Body of pancreas (tissue), 4 donors: ENCODE results near the gene TFIP11. TPM values are rescaled to one million over a fixed set of nuclear protein-coding genes. Genes with fewer than 3 reads are reported as not detected.
A peak's percentile ranks its signal among the peaks of the same experiment; 100 is the strongest.

Experiments used
- ATAC-seq: fragments of 150-250 bp; one replicate; pipeline ENCODE4 v1.9.1; 2016
- DNase-seq, 4 donors: peaks; one replicate each; pipeline ENCODE4 v3.0.0-alpha.2; 2019
- H3K27ac ChIP-seq, 4 donors: fragments of 200-600 bp; sonication (generic); 1 replicate in 3 of 4; 2 replicates in 1 of 4; pipeline versions ENCODE4 v1.5.1 to v1.6.1; 2016 to 2019; ENCODE audit warnings: mild to moderate bottlenecking in 1 of 4, mixed read lengths in 1 of 4, moderate library complexity in 1 of 4
- H3K27me3 ChIP-seq, 2 donors: fragments of 200-600 bp; sonication (generic); one replicate each; pipeline ENCODE4 v1.6.0; 2016; ENCODE audit warnings: mild to moderate bottlenecking in 1 of 2
- H3K36me3 ChIP-seq, 2 donors: fragments of 200-600 bp; sonication (generic); replicated peaks in 1 of 2; 2 replicates each; pipeline ENCODE4 v1.5.1; 2016; ENCODE audit warnings: low read depth in 2 of 2; ENCODE audit not compliant: insufficient read depth in 1 of 2
- H3K4me1 ChIP-seq: fragments of 200-600 bp; sonication (generic); one replicate; pipeline ENCODE4 v1.6.0; 2016
- H3K4me3 ChIP-seq, 2 donors: fragments of 200-600 bp; sonication (generic); 1 replicate in 1 of 2; 2 replicates in 1 of 2; pipeline ENCODE4 v1.5.1; 2016 to 2019
- H3K9me3 ChIP-seq, 3 donors: fragments of 200-600 bp; sonication (generic); 1 replicate in 2 of 3; 2 replicates in 1 of 3; pipeline ENCODE4 v1.5.1; 2016
- CTCF ChIP-seq, 7 experiments: fragments of 450-650 bp in 4 of 7; fragments of 200-600 bp in 3 of 7; sonication (generic) in 3 of 7; IDR thresholded peaks; one replicate each; pipeline ENCODE4 v1.5.1; 2016 to 2019; ENCODE audit warnings: antibody characterized with exemption in 7 of 7
- POLR2A ChIP-seq, 3 donors: fragments of 450-650 bp; IDR thresholded peaks; one replicate each; pipeline ENCODE4 v1.6.1; 2016; ENCODE audit warnings: antibody characterized with exemption in 3 of 3, mild to moderate bottlenecking in 2 of 3
- WGBS, 2 donors: methylation state at CpG; one replicate each; pipeline ENCODE4 v1.1.5; 2017; 5-methylcytosine and 5-hydroxymethylcytosine counted together
- intact Hi-C: fragments of 100-400 bp; cut with DNase I; formaldehyde crosslinking; loops from one replicate; pipeline ENCODE4 v1.15.1; 2023
- total RNA-seq, 2 donors: library from RNA; depleted of rRNA; stranded (reverse); fragments of >200 nt; gene quantifications; one replicate each; pipeline ENCODE4 v1.1.0, GENCODE V29; 2016

Gene TFIP11
- total RNA-seq, 2 donors from 2014 or later, result 26.2 to 32.3 TPM

DNA sequence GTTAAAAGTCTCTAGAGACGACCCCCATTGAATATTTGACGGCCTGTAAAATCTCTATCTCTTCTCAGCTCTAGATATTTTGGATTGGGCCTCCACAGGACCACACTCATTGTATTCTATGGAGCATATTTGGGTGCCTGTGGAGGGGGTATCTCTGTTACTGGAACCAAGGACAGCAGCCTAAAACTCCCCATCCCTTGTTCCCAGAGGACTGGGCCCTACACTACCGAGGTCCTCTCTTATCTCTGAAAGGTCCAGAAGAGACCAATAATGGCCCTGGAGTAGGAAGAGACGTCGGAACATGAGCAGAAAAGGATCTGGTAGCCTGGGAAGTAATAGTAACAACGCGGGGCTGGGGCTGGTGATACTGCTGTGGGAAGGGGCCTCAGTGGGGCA is 29.2 kb downstream of the TFIP11 start:
- WGBS, 2 donors, result 3 to 5% methylated on average over 7 of the region's 7 CpGs
- Histone ChIP-seq H3K27me3 (no peaks in the 10 kb centered on the region), H3K4me3 (peak overlapping the region; percentile 71 to 92), H3K9me3 (no peaks in the 10 kb centered on the region), H3K4me1 (peaks cover 65% of the 10 kb centered on the region), H3K36me3 (peaks cover 0 to 2% of the 10 kb centered on the region in 2 donors), H3K27ac (peak overlapping the region; percentile 80 to 96 (median 92))
- TF ChIP-seq POLR2A (IDR thresholded peaks at IDR 0.05) (no peak), CTCF (IDR thresholded peaks at IDR 0.05) (no peak)
- DNase-seq (no peak), ATAC-seq (no peak)
- intact Hi-C loops, result no loop called here

DNA sequence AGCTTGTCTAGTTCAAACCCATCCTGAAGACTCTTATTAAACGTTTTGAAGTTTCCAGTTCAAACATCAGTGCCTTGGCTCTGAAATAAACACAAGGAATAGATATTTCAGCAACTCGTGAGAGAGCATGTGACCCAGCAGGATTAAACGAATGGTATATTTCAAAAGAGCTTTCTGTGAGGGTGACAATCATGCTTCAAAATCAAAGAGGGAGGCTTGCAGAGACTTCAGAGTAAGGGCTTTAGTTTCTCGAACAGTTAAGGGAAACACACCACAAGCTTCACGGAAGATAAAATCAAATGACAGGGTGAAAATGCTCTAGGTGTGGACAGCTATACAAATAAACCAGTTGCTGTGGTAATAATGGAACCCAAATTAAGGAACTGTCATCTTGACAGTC is 30.1 kb downstream of the TFIP11 start:
- no peaks in the 10 kb centered on the region for H3K9me3 ChIP-seq
- intact Hi-C loops, result no loop called here
- WGBS, 2 donors, result 29 to 31% methylated on average over 5 of the region's 5 CpGs
- no peak for DNase-seq
- peaks cover 65% of the 10 kb centered on the region for H3K4me1 ChIP-seq
- no peak for ATAC-seq
- TF ChIP-seq POLR2A (IDR thresholded peaks at IDR 0.05) (no peak), CTCF (IDR thresholded peaks at IDR 0.05) (no peak)
- no peaks in the 10 kb centered on the region for H3K27me3 ChIP-seq
- no peak overlapping the region for H3K4me3 ChIP-seq
- H3K36me3 ChIP-seq, result no peaks in the 10 kb centered on the region
- no peak overlapping the region for H3K27ac ChIP-seq

GRCh38 chr22:26481694-26482093 is 30.6 kb downstream of the TFIP11 start:
- no peak for DNase-seq
- TF ChIP-seq POLR2A (IDR thresholded peaks at IDR 0.05) (no peak), CTCF (IDR thresholded peaks at IDR 0.05) (no peak)
- 70 to 74% methylated on average over 4 of the region's 4 CpGs for WGBS, 2 donors
- H3K9me3 ChIP-seq, result no peaks in the 10 kb centered on the region
- H3K4me3 ChIP-seq, result no peak overlapping the region
- no peak overlapping the region for H3K27ac ChIP-seq
- intact Hi-C loops, result no loop called here
- H3K4me1 ChIP-seq, result peaks cover 65% of the 10 kb centered on the region
- H3K27me3 ChIP-seq, result no peaks in the 10 kb centered on the region
- H3K36me3 ChIP-seq, result peaks cover 0 to 3% of the 10 kb centered on the region in 2 donors
- ATAC-seq, result no peak

DNA sequence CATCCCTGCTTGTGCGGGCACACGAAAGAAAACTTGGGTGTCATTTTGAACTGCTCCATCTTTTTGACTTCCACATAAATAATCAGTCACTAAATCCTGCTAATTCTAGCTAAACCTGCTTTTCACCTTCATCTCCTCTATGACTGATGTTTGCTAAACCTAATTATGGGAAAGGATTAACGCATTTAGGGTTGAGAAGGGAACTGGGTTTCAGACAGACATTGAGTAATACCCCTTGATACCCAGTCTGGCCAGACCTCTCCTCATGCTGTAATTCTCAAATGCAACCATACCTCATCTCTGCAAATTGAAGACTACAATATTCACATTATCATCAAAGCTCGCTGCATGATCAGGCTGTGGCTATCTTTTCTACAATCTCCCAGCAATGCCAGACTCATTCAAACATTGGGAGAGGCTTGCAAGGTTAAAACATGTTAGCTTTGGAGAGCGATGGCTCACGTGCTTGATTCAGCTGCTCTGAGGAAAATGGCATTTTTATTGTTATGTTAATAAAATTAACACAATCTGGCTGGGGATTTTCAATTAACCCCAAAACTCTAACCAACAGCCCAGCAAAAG is 31.1 kb downstream of the TFIP11 start:
- intact Hi-C loops, result no loop called here
- ATAC-seq, result no peak
- H3K27ac ChIP-seq, result no peak overlapping the region
- H3K27me3 ChIP-seq, result no peaks in the 10 kb centered on the region
- no peak overlapping the region for H3K4me3 ChIP-seq
- 46 to 52% methylated on average over 6 of the region's 6 CpGs for WGBS, 2 donors
- peaks cover 65% of the 10 kb centered on the region for H3K4me1 ChIP-seq
- peaks cover 0 to 6% of the 10 kb centered on the region in 2 donors for H3K36me3 ChIP-seq
- H3K9me3 ChIP-seq, result no peaks in the 10 kb centered on the region
- DNase-seq, result no peak
- TF ChIP-seq POLR2A (IDR thresholded peaks at IDR 0.05) (no peak), CTCF (IDR thresholded peaks at IDR 0.05) (no peak)

- intact Hi-C loops, result no loop called here
- TF ChIP-seq CTCF (IDR thresholded peaks at IDR 0.05) (no peak), POLR2A (IDR thresholded peaks at IDR 0.05) (no peak)
- ATAC-seq (no peak), DNase-seq (no peak)
- peak overlapping the region in 2 of 4 donors; percentile 52 to 68 for H3K27ac ChIP-seq
- peaks cover 61% of the 10 kb centered on the region for H3K4me1 ChIP-seq
- no peaks in the 10 kb centered on the region for H3K9me3 ChIP-seq
- no peaks in the 10 kb centered on the region for H3K27me3 ChIP-seq
- H3K36me3 ChIP-seq, result peaks cover 0 to 7% of the 10 kb centered on the region in 2 donors
- 50 to 79% methylated on average over 2 of the region's 2 CpGs for WGBS, 2 donors
- no peak overlapping the region for H3K4me3 ChIP-seq
These were observed 31.7 kb downstream of the TFIP11 start for GRCh38 chr22:26480611-26480932.
